HepG2 (cell line): ENCODE data around the gene LAMB2. TPM values are rescaled to one million over a fixed set of nuclear protein-coding genes. Genes with fewer than 3 reads are reported as not detected.

Experiments used
- CCAR2 ChIP-seq: fragments of 200-400 bp; formaldehyde crosslinking; optimal IDR thresholded peaks from 2 replicates; pipeline ENCODE3; 2018; ENCODE audit warnings: low read depth, mild to moderate bottlenecking, low read length, moderate library complexity
- CTCF ChIP-seq: sonication (generic); formaldehyde crosslinking; IDR thresholded peaks from 2 replicates; pipeline ENCODE4 v1.5.0; 2020; ENCODE audit warnings: mild to moderate bottlenecking, missing genetic modification reagents, moderate library complexity
- FIP1L1 ChIP-seq: fragments of 200-400 bp; formaldehyde crosslinking; IDR thresholded peaks from 2 replicates; pipeline ENCODE4 v1.6.1; 2018; ENCODE audit warnings: low read depth, mild to moderate bottlenecking, low read length, moderate library complexity, borderline replicate concordance; ENCODE audit not compliant: insufficient read depth
- HIVEP1 ChIP-seq: sonication (generic); formaldehyde crosslinking; IDR thresholded peaks from 2 replicates; pipeline ENCODE4 v1.4.0; 2020; ENCODE audit warnings: mild to moderate bottlenecking, missing genetic modification reagents
- HMGXB4 ChIP-seq, 2 experiments: sonication (generic) in 1 of 2; formaldehyde crosslinking in 1 of 2; IDR thresholded peaks; 2 replicates each; pipeline versions ENCODE4 v1.4.0 to v1.6.1; 2018 to 2020; ENCODE audit warnings: missing genetic modification reagents in 2 of 2, borderline replicate concordance in 1 of 2, low read depth in 1 of 2, mild to moderate bottlenecking in 1 of 2, missing biosample characterization in 1 of 2
- HNF4A ChIP-seq: sonication (generic); formaldehyde crosslinking; IDR thresholded peaks from 2 replicates; pipeline ENCODE4 v1.4.0; 2020; ENCODE audit warnings: missing genetic modification reagents
- KDM1A ChIP-seq: IDR thresholded peaks from 2 replicates; pipeline ENCODE4 v1.6.1; 2016; ENCODE audit warnings: missing compliant biosample characterization
- KDM2A ChIP-seq: sonication (generic); formaldehyde crosslinking; IDR thresholded peaks from 2 replicates; pipeline ENCODE4 v1.4.0; 2020; ENCODE audit warnings: low read depth, missing genetic modification reagents, borderline replicate concordance
- PBX2 ChIP-seq: IDR thresholded peaks from 2 replicates; pipeline ENCODE4 v1.6.1; 2016; ENCODE audit warnings: control low read depth
- PCBP1 ChIP-seq: fragments of 200-400 bp; formaldehyde crosslinking; IDR thresholded peaks from 2 replicates; pipeline ENCODE4 v1.6.1; 2017; ENCODE audit warnings: mild to moderate bottlenecking, low read depth, low read length, borderline replicate concordance
- POLR2AphosphoS5 ChIP-seq: IDR thresholded peaks from 2 replicates; pipeline ENCODE4 v1.6.1; 2012; ENCODE audit warnings: low read depth, low read length
- RARG ChIP-seq: sonication (generic); formaldehyde crosslinking; IDR thresholded peaks from 2 replicates; pipeline ENCODE4 v1.4.0; 2020; ENCODE audit warnings: low read depth, mild to moderate bottlenecking, missing genetic modification reagents
- RXRA ChIP-seq: sonication (generic); formaldehyde crosslinking; IDR thresholded peaks from 2 replicates; pipeline ENCODE4 v1.5.1; 2020; ENCODE audit warnings: missing genetic modification reagents
- SAP130 ChIP-seq: IDR thresholded peaks from 2 replicates; pipeline ENCODE4 v1.6.1; 2016; ENCODE audit warnings: low read depth
- ZBTB25 ChIP-seq: IDR thresholded peaks from 2 replicates; pipeline ENCODE4 v1.6.1; 2018; ENCODE audit warnings: missing genetic modification reagents
- ZNF326 ChIP-seq: sonication (generic); formaldehyde crosslinking; IDR thresholded peaks from 2 replicates; pipeline ENCODE4 v1.4.0; 2020; ENCODE audit warnings: missing genetic modification reagents, borderline replicate concordance
- ZNF513 ChIP-seq: sonication (generic); formaldehyde crosslinking; conservative IDR thresholded peaks from 2 replicates; pipeline ENCODE4 v1.5.0; 2020; ENCODE audit warnings: missing genetic modification reagents
- ZNF574 ChIP-seq: sonication (generic); formaldehyde crosslinking; IDR thresholded peaks from 2 replicates; pipeline ENCODE4 v1.4.0; 2020; ENCODE audit warnings: missing genetic modification reagents
- polyA plus RNA-seq, 8 experiments: library from polyadenylated mRNA; depleted of rRNA in 3 of 8; stranded (reverse) in 7 of 8; unstranded in 1 of 8; fragments of >200 nt; fragmentation: Illumina TruSeq in 4 of 8; extraction: Trizol in 4 of 8; gene quantifications; 2 replicates each; pipeline versions ENCODE4 v1.2.1 to v1.2.3, GENCODE V29; 2011 to 2016; ENCODE audit warnings: low read depth in 4 of 8, missing spikeins in 1 of 8, mixed read lengths in 1 of 8; ENCODE audit not compliant: insufficient read depth in 1 of 8
- total RNA-seq, 5 experiments: library from RNA; depleted of rRNA; stranded (reverse); fragments of >200 nt; fragmentation: Illumina TruSeq; extraction: Trizol; gene quantifications; 2 replicates each; pipeline ENCODE4 v1.2.3, GENCODE V29; 2016; ENCODE audit warnings: low read depth in 1 of 5

Gene LAMB2
- total and polyA plus RNA-seq, 2 of the 13 experiments (the other 11 are each of a cell fraction or from before 2014, with no cell fraction given): 208 to 443 TPM

- 0 out of 2 replicates have a peak, but pooled peaks have one; percentile 41 for TF ChIP-seq ZNF574 (CRISPR knock-in tag)
- TF ChIP-seq CTCF (CRISPR knock-in tag): peak; percentile 86
- TF ChIP-seq CCAR2: peak; percentile 82
- no peak for TF ChIP-seq ZNF513 (CRISPR knock-in tag)
- 0 out of 2 replicates have a peak, but pooled peaks have one; percentile 1 for TF ChIP-seq RXRA (CRISPR knock-in tag)
- TF ChIP-seq KDM1A (CRISPR knock-in tag): peak; percentile 46; the same call in 1 of the 2 replicates
- TF ChIP-seq ZBTB25 (CRISPR knock-in tag): 0 out of 2 replicates have a peak, but pooled peaks have one; percentile 37
- peak; percentile 48; the same call in 1 of the 2 replicates for TF ChIP-seq POLR2AphosphoS5
- TF ChIP-seq PBX2 (CRISPR knock-in tag): no peak
- TF ChIP-seq HMGXB4 (CRISPR knock-in tag; IDR thresholded peaks at IDR 0.05; ENCODE audit: borderline replicate concordance in 1 of 2, low read depth in 1 of 2): peak in 1 of 2 experiments; percentile 43; a peak in 1 of 4 replicates
- no peak for TF ChIP-seq HIVEP1
- TF ChIP-seq KDM2A (CRISPR knock-in tag): 0 out of 2 replicates have a peak, but pooled peaks have one; percentile 34
- TF ChIP-seq FIP1L1: no peak
- TF ChIP-seq ZNF326: 0 out of 2 replicates have a peak, but pooled peaks have one; percentile 35
- TF ChIP-seq PCBP1: no peak
- TF ChIP-seq HNF4A (CRISPR knock-in tag): peak; percentile 91
- no peak for TF ChIP-seq RARG (CRISPR knock-in tag)
- TF ChIP-seq SAP130: peak; percentile 50; the same call in 1 of the 2 replicates
These were observed 25.4 kb upstream of the LAMB2 start (continued) for GRCh38 chr3:49158103-49158709.
